Measurements from ENCODE around the gene SCEL. TPM values are rescaled to one million over a fixed set of nuclear protein-coding genes. Genes with fewer than 3 reads are reported as not detected.

SCEL gene
- total and polyA plus RNA-seq, 4 experiments from 2014 or later, result not detected

- intact Hi-C loops (cut with micrococcal nuclease), result no loop called here
- Mint-ChIP-seq H3K36me3 (no peaks in the 10 kb centered on the region), H3K27me3 (peaks cover 10 to 12% of the 10 kb centered on the region in 2 donors), H3K9me3 (no peaks in the 10 kb centered on the region), H3K4me1 (no peaks in the 10 kb centered on the region), H3K27ac (no peak overlapping the region), H3K4me3 (no peak overlapping the region)
- Histone ChIP-seq H3K9me3 (ENCODE audit: control insufficient read depth in 1 of 2, low read length in 2 of 2) (no peaks in the 10 kb centered on the region), H3K36me3 (ENCODE audit: insufficient read depth, low read length) (no peaks in the 10 kb centered on the region), H3K27me3 (ENCODE audit: insufficient read depth, low read length) (no peaks in the 10 kb centered on the region), H3K4me3 (ENCODE audit: low read length in 2 of 2) (no peak overlapping the region), H3K27ac (ENCODE audit: low read depth, low read length) (no peak overlapping the region), H3K4me1 (ENCODE audit: insufficient read depth, low read length) (no peaks in the 10 kb centered on the region)
- ChIA-PET CTCF (ENCODE audit: partially characterized antibody) (no interaction called here), POLR2A (ENCODE audit: partially characterized antibody) (no interaction called here)
- no peak for DNase-seq
Measured at GRCh38 chr13:77521595-77522367, 13.7 kb upstream of the SCEL start.

GRCh38 chr13:77522444-77522843 lies 13.1 kb upstream of the SCEL start:
- Histone ChIP-seq H3K9me3 (ENCODE audit: control insufficient read depth in 1 of 2, low read length in 2 of 2) (no peaks in the 10 kb centered on the region), H3K4me1 (ENCODE audit: insufficient read depth, low read length) (no peaks in the 10 kb centered on the region), H3K27ac (ENCODE audit: low read depth, low read length) (no peak overlapping the region), H3K4me3 (ENCODE audit: low read length in 2 of 2) (no peak overlapping the region), H3K27me3 (ENCODE audit: insufficient read depth, low read length) (no peaks in the 10 kb centered on the region), H3K36me3 (ENCODE audit: insufficient read depth, low read length) (no peaks in the 10 kb centered on the region)
- intact Hi-C loops (cut with micrococcal nuclease), result no loop called here
- peaks cover 10 to 14% of the 10 kb centered on the region in 2 donors for H3K27me3 Mint-ChIP-seq
- ChIA-PET POLR2A (ENCODE audit: partially characterized antibody) (no interaction called here), CTCF (ENCODE audit: partially characterized antibody) (no interaction called here)
- no peak overlapping the region for H3K27ac Mint-ChIP-seq
- no peak for DNase-seq
- no peak overlapping the region for H3K4me3 Mint-ChIP-seq
- H3K9me3 Mint-ChIP-seq, result no peaks in the 10 kb centered on the region
- no peaks in the 10 kb centered on the region for H3K4me1 Mint-ChIP-seq
- no peaks in the 10 kb centered on the region for H3K36me3 Mint-ChIP-seq

GRCh38 chr13:77523386-77523785 lies 12.1 kb upstream of the SCEL start:
- intact Hi-C loops (cut with micrococcal nuclease), result no loop called here
- no peak overlapping the region for H3K4me3 Mint-ChIP-seq
- no peaks in the 10 kb centered on the region for H3K4me1 Mint-ChIP-seq
- H3K36me3 Mint-ChIP-seq, result no peaks in the 10 kb centered on the region
- CTCF ChIA-PET (ENCODE audit: partially characterized antibody), result no interaction called here
- H3K9me3 Mint-ChIP-seq, result no peaks in the 10 kb centered on the region
- Histone ChIP-seq H3K4me1 (ENCODE audit: insufficient read depth, low read length) (no peaks in the 10 kb centered on the region), H3K36me3 (ENCODE audit: insufficient read depth, low read length) (no peaks in the 10 kb centered on the region), H3K9me3 (ENCODE audit: control insufficient read depth in 1 of 2, low read length in 2 of 2) (no peaks in the 10 kb centered on the region), H3K27me3 (ENCODE audit: insufficient read depth, low read length) (no peaks in the 10 kb centered on the region), H3K4me3 (ENCODE audit: low read length in 2 of 2) (no peak overlapping the region), H3K27ac (ENCODE audit: low read depth, low read length) (no peak overlapping the region)
- peaks cover 10 to 14% of the 10 kb centered on the region in 2 donors for H3K27me3 Mint-ChIP-seq
- H3K27ac Mint-ChIP-seq, result no peak overlapping the region
- POLR2A ChIA-PET (ENCODE audit: partially characterized antibody), result no interaction called here
- DNase-seq, result no peak

- H3K27ac Mint-ChIP-seq, result no peak overlapping the region
- peaks cover 10 to 14% of the 10 kb centered on the region in 2 donors for H3K27me3 Mint-ChIP-seq
- H3K36me3 ChIP-seq (ENCODE audit: insufficient read depth, low read length), result no peaks in the 10 kb centered on the region
- ChIA-PET POLR2A (ENCODE audit: partially characterized antibody) (no interaction called here), CTCF (ENCODE audit: partially characterized antibody) (no interaction called here)
- no peak overlapping the region for H3K4me3 ChIP-seq (ENCODE audit: low read length in 2 of 2)
- H3K4me1 Mint-ChIP-seq, result no peaks in the 10 kb centered on the region
- no peak overlapping the region for H3K27ac ChIP-seq (ENCODE audit: low read depth, low read length)
- intact Hi-C loops (cut with micrococcal nuclease), result no loop called here
- H3K27me3 ChIP-seq (ENCODE audit: insufficient read depth, low read length), result no peaks in the 10 kb centered on the region
- H3K9me3 Mint-ChIP-seq, result no peaks in the 10 kb centered on the region
- no peak for DNase-seq
- H3K9me3 ChIP-seq (ENCODE audit: control insufficient read depth in 1 of 2, low read length in 2 of 2), result no peaks in the 10 kb centered on the region
- H3K4me3 Mint-ChIP-seq, result no peak overlapping the region
- H3K4me1 ChIP-seq (ENCODE audit: insufficient read depth, low read length), result no peaks in the 10 kb centered on the region
- H3K36me3 Mint-ChIP-seq, result no peaks in the 10 kb centered on the region
Measured at GRCh38 chr13:77523834-77524728, 11.4 kb upstream of the SCEL start.

GRCh38 chr13:77528414-77528813 lies 7.1 kb upstream of the SCEL start:
- ChIA-PET CTCF (ENCODE audit: partially characterized antibody) (no interaction called here), POLR2A (ENCODE audit: partially characterized antibody) (no interaction called here)
- H3K27ac Mint-ChIP-seq, result no peak overlapping the region
- no peaks in the 10 kb centered on the region for H3K4me1 Mint-ChIP-seq
- Histone ChIP-seq H3K27me3 (ENCODE audit: insufficient read depth, low read length) (no peaks in the 10 kb centered on the region), H3K36me3 (ENCODE audit: insufficient read depth, low read length) (no peaks in the 10 kb centered on the region), H3K4me1 (ENCODE audit: insufficient read depth, low read length) (no peaks in the 10 kb centered on the region), H3K9me3 (ENCODE audit: control insufficient read depth in 1 of 2, low read length in 2 of 2) (no peaks in the 10 kb centered on the region), H3K4me3 (ENCODE audit: low read length in 2 of 2) (no peak overlapping the region), H3K27ac (ENCODE audit: low read depth, low read length) (no peak overlapping the region)
- intact Hi-C loops (cut with micrococcal nuclease), result no loop called here
- no peaks in the 10 kb centered on the region for H3K9me3 Mint-ChIP-seq
- H3K27me3 Mint-ChIP-seq, result peaks cover 5 to 7% of the 10 kb centered on the region in 2 donors
- no peak for DNase-seq
- no peaks in the 10 kb centered on the region for H3K36me3 Mint-ChIP-seq
- H3K4me3 Mint-ChIP-seq, result no peak overlapping the region

GRCh38 chr13:77528834-77529500 lies 6.5 kb upstream of the SCEL start:
- no peaks in the 10 kb centered on the region for H3K4me1 Mint-ChIP-seq
- no peaks in the 10 kb centered on the region for H3K9me3 Mint-ChIP-seq
- H3K27ac Mint-ChIP-seq, result no peak overlapping the region
- Histone ChIP-seq H3K36me3 (ENCODE audit: insufficient read depth, low read length) (no peaks in the 10 kb centered on the region), H3K27ac (ENCODE audit: low read depth, low read length) (no peak overlapping the region), H3K4me1 (ENCODE audit: insufficient read depth, low read length) (no peaks in the 10 kb centered on the region), H3K9me3 (ENCODE audit: control insufficient read depth in 1 of 2, low read length in 2 of 2) (no peaks in the 10 kb centered on the region), H3K4me3 (ENCODE audit: low read length in 2 of 2) (no peak overlapping the region), H3K27me3 (ENCODE audit: insufficient read depth, low read length) (no peaks in the 10 kb centered on the region)
- H3K4me3 Mint-ChIP-seq, result no peak overlapping the region
- H3K36me3 Mint-ChIP-seq, result no peaks in the 10 kb centered on the region
- ChIA-PET POLR2A (ENCODE audit: partially characterized antibody) (no interaction called here), CTCF (ENCODE audit: partially characterized antibody) (no interaction called here)
- H3K27me3 Mint-ChIP-seq, result peaks cover 5 to 6% of the 10 kb centered on the region in 2 donors
- intact Hi-C loops (cut with micrococcal nuclease), result no loop called here
- no peak for DNase-seq

- H3K9me3 Mint-ChIP-seq, result no peaks in the 10 kb centered on the region
- no peak for DNase-seq
- H3K36me3 ChIP-seq (ENCODE audit: insufficient read depth, low read length), result no peaks in the 10 kb centered on the region
- intact Hi-C loops (cut with micrococcal nuclease), result no loop called here
- H3K27ac ChIP-seq (ENCODE audit: low read depth, low read length), result no peak overlapping the region
- ChIA-PET POLR2A (ENCODE audit: partially characterized antibody) (no interaction called here), CTCF (ENCODE audit: partially characterized antibody) (no interaction called here)
- H3K36me3 Mint-ChIP-seq, result no peaks in the 10 kb centered on the region
- H3K27me3 ChIP-seq (ENCODE audit: insufficient read depth, low read length), result no peaks in the 10 kb centered on the region
- H3K4me1 ChIP-seq (ENCODE audit: insufficient read depth, low read length), result no peaks in the 10 kb centered on the region
- no peak overlapping the region for H3K4me3 ChIP-seq (ENCODE audit: low read length in 2 of 2)
- no peaks in the 10 kb centered on the region for H3K9me3 ChIP-seq (ENCODE audit: control insufficient read depth in 1 of 2, low read length in 2 of 2)
- no peak overlapping the region for H3K4me3 Mint-ChIP-seq
- peaks cover 5 to 6% of the 10 kb centered on the region in 2 donors for H3K27me3 Mint-ChIP-seq
- H3K27ac Mint-ChIP-seq, result no peak overlapping the region
- no peaks in the 10 kb centered on the region for H3K4me1 Mint-ChIP-seq
Measured at GRCh38 chr13:77529501-77529840, 6.0 kb upstream of the SCEL start.
